ENCODE results near the gene TAF7. TPM values are rescaled to one million over a fixed set of nuclear protein-coding genes. Genes with fewer than 3 reads are reported as not detected.
"Not testable (repeated sequence)": the region's sequence is repeated elsewhere in the genome, so short reads cannot be mapped to it uniquely, and the experiment has no call there.

Gene TAF7
- total RNA-seq, 1 donor from 2014 or later = 157 TPM

DNA sequence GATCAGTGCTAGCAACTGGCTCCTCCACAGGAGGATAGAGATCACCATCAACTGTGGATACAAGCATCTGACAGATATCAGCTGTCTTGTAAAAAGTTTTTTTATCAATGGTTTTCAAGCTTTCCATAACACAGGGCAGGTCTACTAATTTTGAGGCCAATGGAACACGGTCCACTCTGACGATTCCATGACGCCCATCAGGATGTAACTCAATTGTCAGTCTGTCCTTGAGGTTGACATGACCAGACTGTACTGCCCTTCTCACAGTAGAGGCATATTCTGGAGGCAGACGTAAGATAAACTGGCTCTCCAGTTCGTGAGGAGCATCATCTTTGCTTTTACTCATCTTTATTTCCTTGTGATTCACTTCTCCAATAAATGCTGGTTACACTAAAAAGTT is 885 bp downstream of the TAF7 start:
- H3F3A ChIP-seq (ENCODE audit: low read depth) = peaks cover 17% of the 10 kb centered on the region
- peaks cover 80% of the 10 kb centered on the region for H3K9me3 Mint-ChIP-seq
- no peak overlapping the region for H3K9ac ChIP-seq
- no peak for TF ChIP-seq EZH2 (IDR thresholded peaks at IDR 0.05)
- TF ChIP-seq, protein P1, sequence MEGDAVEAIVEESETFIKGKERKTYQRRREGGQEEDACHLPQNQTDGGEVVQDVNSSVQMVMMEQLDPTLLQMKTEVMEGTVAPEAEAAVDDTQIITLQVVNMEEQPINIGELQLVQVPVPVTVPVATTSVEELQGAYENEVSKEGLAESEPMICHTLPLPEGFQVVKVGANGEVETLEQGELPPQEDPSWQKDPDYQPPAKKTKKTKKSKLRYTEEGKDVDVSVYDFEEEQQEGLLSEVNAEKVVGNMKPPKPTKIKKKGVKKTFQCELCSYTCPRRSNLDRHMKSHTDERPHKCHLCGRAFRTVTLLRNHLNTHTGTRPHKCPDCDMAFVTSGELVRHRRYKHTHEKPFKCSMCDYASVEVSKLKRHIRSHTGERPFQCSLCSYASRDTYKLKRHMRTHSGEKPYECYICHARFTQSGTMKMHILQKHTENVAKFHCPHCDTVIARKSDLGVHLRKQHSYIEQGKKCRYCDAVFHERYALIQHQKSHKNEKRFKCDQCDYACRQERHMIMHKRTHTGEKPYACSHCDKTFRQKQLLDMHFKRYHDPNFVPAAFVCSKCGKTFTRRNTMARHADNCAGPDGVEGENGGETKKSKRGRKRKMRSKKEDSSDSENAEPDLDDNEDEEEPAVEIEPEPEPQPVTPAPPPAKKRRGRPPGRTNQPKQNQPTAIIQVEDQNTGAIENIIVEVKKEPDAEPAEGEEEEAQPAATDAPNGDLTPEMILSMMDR (IDR thresholded peaks at IDR 0.05) = no peak
- no peak for TF ChIP-seq EZH2phosphoT487 (IDR thresholded peaks at IDR 0.05)
- H3K79me2 ChIP-seq (ENCODE audit: low read depth) = peaks cover 45% of the 10 kb centered on the region
- H3K4me3 ChIP-seq = peak overlapping the region; percentile 83
- H2AFZ ChIP-seq (replicated peaks) = no peak overlapping the region
- H3K9me3 ChIP-seq (ENCODE audit: low read depth) = peaks cover 26% of the 10 kb centered on the region
- peaks cover 54% of the 10 kb centered on the region for H3K36me3 Mint-ChIP-seq
- H3K27ac ChIP-seq = no peak overlapping the region
- peaks cover 8% of the 10 kb centered on the region for H3K27me3 Mint-ChIP-seq (ENCODE audit: insufficient read depth, low read depth)
- no peaks in the 10 kb centered on the region for H3K27me3 ChIP-seq
- peaks cover 4% of the 10 kb centered on the region for H3K4me1 Mint-ChIP-seq
- H4K20me1 ChIP-seq (ENCODE audit: low read depth) = no peaks in the 10 kb centered on the region
- peak overlapping the region; percentile 98 for H3K4me3 Mint-ChIP-seq
- H3K27ac Mint-ChIP-seq = no peak overlapping the region
- H3K4me1 ChIP-seq = no peaks in the 10 kb centered on the region
- peak overlapping the region; percentile 76 for H3K4me2 ChIP-seq
- peaks cover 33% of the 10 kb centered on the region for H3K36me3 ChIP-seq
- no peak for DNase-seq (ENCODE audit: low spot score)

DNA sequence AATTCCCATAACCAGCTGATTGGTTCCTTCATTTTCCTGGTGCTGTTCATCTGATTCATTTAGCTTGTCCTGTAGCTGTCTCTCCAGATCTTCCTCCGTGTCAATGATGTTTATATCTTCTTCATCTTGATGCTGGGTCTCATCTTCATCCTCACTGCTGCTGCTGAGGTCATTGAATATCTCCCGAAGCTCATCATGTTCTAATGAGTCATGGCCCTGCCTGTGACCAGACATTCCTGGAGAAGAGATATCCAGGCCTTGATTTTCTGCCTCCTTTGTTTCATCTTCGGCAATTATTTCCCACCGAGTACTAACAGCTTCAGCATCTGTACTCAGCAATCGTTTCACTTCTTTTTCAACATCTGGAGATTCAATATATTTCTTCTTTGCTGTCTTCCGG is 1.4 kb downstream of the TAF7 start:
- Histone ChIP-seq H3K9me3 (ENCODE audit: low read depth) (peaks cover 26% of the 10 kb centered on the region), H3K4me1 (no peaks in the 10 kb centered on the region), H4K20me1 (ENCODE audit: low read depth) (no peaks in the 10 kb centered on the region), H3K79me2 (ENCODE audit: low read depth) (peaks cover 45% of the 10 kb centered on the region), H3K9ac (no peak overlapping the region), H3F3A (ENCODE audit: low read depth) (peaks cover 17% of the 10 kb centered on the region), H3K27me3 (no peaks in the 10 kb centered on the region), H3K4me3 (peak overlapping the region; percentile 83), H2AFZ (replicated peaks) (no peak overlapping the region), H3K27ac (no peak overlapping the region), H3K4me2 (no peak overlapping the region), H3K36me3 (peaks cover 33% of the 10 kb centered on the region)
- Mint-ChIP-seq H3K4me3 (peak overlapping the region; percentile 98), H3K4me1 (peaks cover 4% of the 10 kb centered on the region), H3K36me3 (peaks cover 57% of the 10 kb centered on the region), H3K27ac (no peak overlapping the region), H3K9me3 (peaks cover 83% of the 10 kb centered on the region), H3K27me3 (ENCODE audit: insufficient read depth, low read depth) (peaks cover 8% of the 10 kb centered on the region)
- DNase-seq (ENCODE audit: low spot score) = no peak
- TF ChIP-seq EZH2 (IDR thresholded peaks at IDR 0.05) (no peak), EZH2phosphoT487 (IDR thresholded peaks at IDR 0.05) (no peak)
- TF ChIP-seq, protein P1 (IDR thresholded peaks at IDR 0.05) = no peak

DNA sequence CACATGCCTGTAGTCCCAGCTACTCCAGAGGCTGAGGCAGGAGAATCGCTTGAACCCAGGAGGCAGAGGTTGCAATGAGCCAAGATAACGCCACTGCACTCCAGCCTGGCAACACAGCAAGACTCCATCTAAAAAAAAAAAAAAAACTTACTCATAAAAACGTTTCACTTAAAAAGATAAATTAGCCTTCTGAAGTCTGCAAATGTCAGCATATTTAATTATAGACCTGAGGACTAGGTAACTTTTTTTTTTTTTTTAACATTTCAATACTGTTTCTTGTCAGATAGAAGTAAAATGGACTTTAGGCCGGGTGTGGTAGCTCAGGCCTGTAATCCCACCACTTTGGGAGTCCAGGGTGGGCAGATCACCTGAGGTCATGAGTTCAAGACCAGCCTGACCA is 3.6 kb downstream of the TAF7 start:
- Mint-ChIP-seq H3K9me3 (peaks cover 95% of the 10 kb centered on the region), H3K36me3 (peaks cover 76% of the 10 kb centered on the region)
- H3F3A ChIP-seq (ENCODE audit: low read depth) = peaks cover 17% of the 10 kb centered on the region
- not testable (repeated sequence) for H2AFZ ChIP-seq (replicated peaks); H3K27ac ChIP-seq; H3K27me3 Mint-ChIP-seq (ENCODE audit: insufficient read depth, low read depth); DNase-seq (ENCODE audit: low spot score); H3K4me1 ChIP-seq; H4K20me1 ChIP-seq (ENCODE audit: low read depth); H3K27ac Mint-ChIP-seq; H3K4me3 Mint-ChIP-seq; H3K4me1 Mint-ChIP-seq; H3K9ac ChIP-seq; H3K4me2 ChIP-seq; H3K4me3 ChIP-seq; H3K27me3 ChIP-seq
- peaks cover 64% of the 10 kb centered on the region for H3K79me2 ChIP-seq (ENCODE audit: low read depth)
- peaks cover 26% of the 10 kb centered on the region for H3K9me3 ChIP-seq (ENCODE audit: low read depth)
- peaks cover 33% of the 10 kb centered on the region for H3K36me3 ChIP-seq

DNA sequence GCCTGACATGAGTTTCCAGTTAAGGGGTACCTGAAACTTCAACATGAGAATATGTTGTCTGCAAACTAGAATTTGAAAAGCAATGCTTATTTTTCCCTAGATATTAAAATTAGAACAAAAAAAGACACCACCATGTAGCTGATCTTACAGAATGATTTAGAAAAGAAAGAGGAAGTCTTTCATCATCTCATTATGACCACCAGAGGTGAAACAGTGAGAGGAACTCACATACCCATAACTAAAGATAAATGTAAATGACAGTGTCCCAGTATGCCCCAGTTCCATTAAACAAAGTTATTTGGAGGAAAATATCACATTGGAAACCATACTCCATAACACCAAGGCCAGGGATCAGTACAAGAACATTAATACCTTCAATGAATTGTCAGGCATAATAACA is 6.9 kb downstream of the TAF7 start:
- H3K27ac ChIP-seq = no peak overlapping the region
- H3K4me3 Mint-ChIP-seq = no peak overlapping the region
- H3K27me3 ChIP-seq = no peaks in the 10 kb centered on the region
- H3K4me1 Mint-ChIP-seq = no peaks in the 10 kb centered on the region
- H3K9me3 ChIP-seq (ENCODE audit: low read depth) = peaks cover 14% of the 10 kb centered on the region
- H2AFZ ChIP-seq (replicated peaks) = no peak overlapping the region
- no peaks in the 10 kb centered on the region for H4K20me1 ChIP-seq (ENCODE audit: low read depth)
- DNase-seq (ENCODE audit: low spot score) = no peak
- peaks cover 74% of the 10 kb centered on the region for H3K36me3 Mint-ChIP-seq
- H3K4me1 ChIP-seq = no peaks in the 10 kb centered on the region
- H3K4me2 ChIP-seq = no peak overlapping the region
- H3K27ac Mint-ChIP-seq = no peak overlapping the region
- TF ChIP-seq EZH2phosphoT487 (IDR thresholded peaks at IDR 0.05) (no peak), EZH2 (IDR thresholded peaks at IDR 0.05) (no peak)
- TF ChIP-seq, protein P1 (IDR thresholded peaks at IDR 0.05) = no peak
- H3K79me2 ChIP-seq (ENCODE audit: low read depth) = peaks cover 48% of the 10 kb centered on the region
- peaks cover 90% of the 10 kb centered on the region for H3K9me3 Mint-ChIP-seq
- H3K9ac ChIP-seq = no peak overlapping the region
- no peak overlapping the region for H3K4me3 ChIP-seq
- peaks cover 4% of the 10 kb centered on the region for H3K27me3 Mint-ChIP-seq (ENCODE audit: insufficient read depth, low read depth)
- no peaks in the 10 kb centered on the region for H3F3A ChIP-seq (ENCODE audit: low read depth)
- peaks cover 21% of the 10 kb centered on the region for H3K36me3 ChIP-seq
